HCT116 (cell line): ENCODE data around the gene ZFAND6.
"Not testable (repeated sequence)": the region's sequence is repeated elsewhere in the genome, so short reads cannot be mapped to it uniquely, and the experiment has no call there.

Experiments
- POLR2AphosphoS5 ChIP-seq: IDR thresholded peaks from 2 replicates; pipeline ENCODE4 v1.6.1; 2011; ENCODE audit warnings: mild to moderate bottlenecking, low read depth, low read length, moderate library complexity
- YY1 ChIP-seq: IDR thresholded peaks from 2 replicates; pipeline ENCODE4 v1.6.1; 2011; ENCODE audit warnings: low read length, low read depth, moderate library complexity, mild to moderate bottlenecking; ENCODE audit not compliant: insufficient replicate concordance; ENCODE audit errors: extremely low read depth
- TF ChIP-seq, protein P1 (sequence below), 3 experiments: fragments of 200-600 bp in 1 of 3; sonication (generic) in 1 of 3; IDR thresholded peaks in 2 of 3; conservative IDR thresholded peaks in 1 of 3; 2 replicates each; pipeline ENCODE4 v1.5.1; 2012 to 2017; ENCODE audit warnings: low read depth in 2 of 3, low read length in 2 of 3, antibody characterized with exemption in 1 of 3, borderline replicate concordance in 1 of 3, control low read depth in 1 of 3, mild to moderate bottlenecking in 1 of 3, mixed read lengths in 1 of 3, mixed run types in 1 of 3, moderate library complexity in 1 of 3; ENCODE audit not compliant: insufficient read depth in 1 of 3

DNA sequence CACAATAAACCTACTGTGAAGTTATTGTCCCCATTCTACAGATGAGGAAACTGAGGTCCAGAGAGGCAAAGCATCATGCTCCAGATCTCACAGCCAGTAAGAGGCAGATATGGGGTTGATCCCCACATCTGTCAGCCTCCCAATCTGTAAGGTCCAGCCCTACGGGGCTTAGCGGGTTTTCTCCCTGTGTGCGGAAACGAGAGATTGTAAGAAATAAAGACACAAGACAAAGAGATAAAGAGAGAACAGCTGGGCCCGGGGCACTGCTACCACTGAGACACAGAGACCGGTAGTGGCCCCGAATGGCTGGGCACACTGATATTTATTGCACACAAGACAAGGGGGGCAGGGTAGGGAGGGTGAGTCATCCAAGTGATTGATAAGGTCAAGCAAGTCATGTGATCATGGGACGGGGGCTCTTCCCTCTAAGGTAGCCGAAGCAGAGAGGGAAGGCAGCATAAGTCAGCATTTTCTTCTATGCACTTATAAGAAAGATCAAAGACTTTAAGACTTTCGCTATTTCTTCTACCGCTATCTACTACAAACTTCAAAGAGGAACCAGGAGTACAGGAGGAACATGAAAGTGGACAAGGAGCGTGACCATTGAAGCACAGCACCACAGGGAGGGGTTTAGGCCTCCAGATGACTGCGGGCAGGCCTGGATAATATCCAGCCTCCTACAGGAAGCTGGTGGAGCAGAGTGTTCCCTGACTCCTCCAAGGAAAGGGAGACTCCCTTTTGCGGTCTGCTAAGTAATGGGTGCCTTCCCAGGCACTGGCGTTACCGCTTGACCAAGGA, 96.1 kb downstream of the ZFAND6 start:
- TF ChIP-seq, protein P1, sequence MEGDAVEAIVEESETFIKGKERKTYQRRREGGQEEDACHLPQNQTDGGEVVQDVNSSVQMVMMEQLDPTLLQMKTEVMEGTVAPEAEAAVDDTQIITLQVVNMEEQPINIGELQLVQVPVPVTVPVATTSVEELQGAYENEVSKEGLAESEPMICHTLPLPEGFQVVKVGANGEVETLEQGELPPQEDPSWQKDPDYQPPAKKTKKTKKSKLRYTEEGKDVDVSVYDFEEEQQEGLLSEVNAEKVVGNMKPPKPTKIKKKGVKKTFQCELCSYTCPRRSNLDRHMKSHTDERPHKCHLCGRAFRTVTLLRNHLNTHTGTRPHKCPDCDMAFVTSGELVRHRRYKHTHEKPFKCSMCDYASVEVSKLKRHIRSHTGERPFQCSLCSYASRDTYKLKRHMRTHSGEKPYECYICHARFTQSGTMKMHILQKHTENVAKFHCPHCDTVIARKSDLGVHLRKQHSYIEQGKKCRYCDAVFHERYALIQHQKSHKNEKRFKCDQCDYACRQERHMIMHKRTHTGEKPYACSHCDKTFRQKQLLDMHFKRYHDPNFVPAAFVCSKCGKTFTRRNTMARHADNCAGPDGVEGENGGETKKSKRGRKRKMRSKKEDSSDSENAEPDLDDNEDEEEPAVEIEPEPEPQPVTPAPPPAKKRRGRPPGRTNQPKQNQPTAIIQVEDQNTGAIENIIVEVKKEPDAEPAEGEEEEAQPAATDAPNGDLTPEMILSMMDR (IDR thresholded peaks at IDR 0.05 in 2 of 3, conservative IDR thresholded peaks at IDR 0.05 in 1 of 3; ENCODE audit: borderline replicate concordance in 1 of 3, insufficient read depth in 1 of 3, low read depth in 2 of 3, low read length in 2 of 3): not testable (repeated sequence)
- TF ChIP-seq YY1, POLR2AphosphoS5: not testable (repeated sequence)
